Adrenal gland (tissue), 5 donors: ENCODE measurements around the gene RAB38.

ENCODE experiments used
- POLR2A ChIP-seq, 2 donors: fragments of 450-650 bp; IDR thresholded peaks; one replicate each; pipeline ENCODE4 v1.6.1; 2017; ENCODE audit warnings: antibody characterized with exemption in 2 of 2, mild to moderate bottlenecking in 2 of 2, moderate library complexity in 1 of 2
- TF ChIP-seq, protein P1 (sequence below), 6 experiments: fragments of 450-650 bp in 4 of 6; fragments of 200-600 bp in 2 of 6; sonication (generic) in 1 of 6; IDR thresholded peaks; 1 replicate in 5 of 6; 2 replicates in 1 of 6; pipeline versions ENCODE4 v1.5.1 to v1.8.0; 2016 to 2021; ENCODE audit warnings: antibody characterized with exemption in 6 of 6, mild to moderate bottlenecking in 2 of 6, moderate library complexity in 1 of 6
- donor health status: DM: no; HTN: no; CAD: no.

DNA sequence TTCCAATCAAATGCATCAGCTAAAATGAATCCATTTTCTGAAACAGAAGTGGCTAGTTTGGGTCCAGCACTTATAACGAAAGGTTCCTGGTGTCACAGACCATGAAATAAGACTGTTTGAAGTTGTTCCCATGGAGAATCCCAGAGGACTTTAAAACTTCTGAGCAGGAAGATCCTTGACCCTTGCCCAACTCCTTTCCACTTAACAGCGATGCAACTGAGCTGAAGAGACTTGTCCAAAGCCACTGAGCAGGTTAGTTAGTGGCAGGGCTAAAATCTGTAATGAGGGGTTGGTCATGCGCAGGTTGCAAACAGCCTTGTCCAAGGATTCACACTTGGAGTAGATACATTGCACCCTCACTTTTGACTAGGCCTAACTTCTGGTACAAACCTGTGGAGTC lies 1.3 kb downstream of the RAB38 start:
- TF ChIP-seq, protein P1, sequence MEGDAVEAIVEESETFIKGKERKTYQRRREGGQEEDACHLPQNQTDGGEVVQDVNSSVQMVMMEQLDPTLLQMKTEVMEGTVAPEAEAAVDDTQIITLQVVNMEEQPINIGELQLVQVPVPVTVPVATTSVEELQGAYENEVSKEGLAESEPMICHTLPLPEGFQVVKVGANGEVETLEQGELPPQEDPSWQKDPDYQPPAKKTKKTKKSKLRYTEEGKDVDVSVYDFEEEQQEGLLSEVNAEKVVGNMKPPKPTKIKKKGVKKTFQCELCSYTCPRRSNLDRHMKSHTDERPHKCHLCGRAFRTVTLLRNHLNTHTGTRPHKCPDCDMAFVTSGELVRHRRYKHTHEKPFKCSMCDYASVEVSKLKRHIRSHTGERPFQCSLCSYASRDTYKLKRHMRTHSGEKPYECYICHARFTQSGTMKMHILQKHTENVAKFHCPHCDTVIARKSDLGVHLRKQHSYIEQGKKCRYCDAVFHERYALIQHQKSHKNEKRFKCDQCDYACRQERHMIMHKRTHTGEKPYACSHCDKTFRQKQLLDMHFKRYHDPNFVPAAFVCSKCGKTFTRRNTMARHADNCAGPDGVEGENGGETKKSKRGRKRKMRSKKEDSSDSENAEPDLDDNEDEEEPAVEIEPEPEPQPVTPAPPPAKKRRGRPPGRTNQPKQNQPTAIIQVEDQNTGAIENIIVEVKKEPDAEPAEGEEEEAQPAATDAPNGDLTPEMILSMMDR (IDR thresholded peaks at IDR 0.05), result no peak
- TF ChIP-seq POLR2A (IDR thresholded peaks at IDR 0.05), result no peak
